GM12872 (cell line): ENCODE results near the gene WNT6.

Source experiments
- TF ChIP-seq, protein P1 (sequence below): IDR thresholded peaks from 3 replicates; pipeline ENCODE4 v1.5.1; 2011; ENCODE audit warnings: low read depth, mild to moderate bottlenecking, low read length, moderate library complexity; ENCODE audit not compliant: insufficient read depth

Gene WNT6

DNA sequence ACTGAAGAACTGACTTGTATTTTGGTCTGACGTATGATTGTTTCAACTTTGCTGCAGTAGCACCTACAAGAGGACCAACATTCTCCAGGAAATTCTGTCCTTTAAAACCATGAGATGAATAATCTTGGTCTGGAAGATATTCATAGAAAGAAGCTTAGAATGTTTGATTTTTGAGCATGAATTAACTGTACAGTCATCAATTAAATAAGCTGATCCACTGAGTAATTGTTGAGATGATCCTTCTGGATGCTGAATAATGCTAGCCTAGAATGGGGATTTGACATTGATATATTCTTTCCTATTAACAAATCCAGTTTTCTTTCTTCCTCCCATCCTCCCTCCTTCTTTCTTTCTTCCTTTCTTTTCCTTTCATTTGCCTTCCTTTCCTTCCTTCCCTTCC, 60.9 kb downstream of the WNT6 start:
- TF ChIP-seq, protein P1, sequence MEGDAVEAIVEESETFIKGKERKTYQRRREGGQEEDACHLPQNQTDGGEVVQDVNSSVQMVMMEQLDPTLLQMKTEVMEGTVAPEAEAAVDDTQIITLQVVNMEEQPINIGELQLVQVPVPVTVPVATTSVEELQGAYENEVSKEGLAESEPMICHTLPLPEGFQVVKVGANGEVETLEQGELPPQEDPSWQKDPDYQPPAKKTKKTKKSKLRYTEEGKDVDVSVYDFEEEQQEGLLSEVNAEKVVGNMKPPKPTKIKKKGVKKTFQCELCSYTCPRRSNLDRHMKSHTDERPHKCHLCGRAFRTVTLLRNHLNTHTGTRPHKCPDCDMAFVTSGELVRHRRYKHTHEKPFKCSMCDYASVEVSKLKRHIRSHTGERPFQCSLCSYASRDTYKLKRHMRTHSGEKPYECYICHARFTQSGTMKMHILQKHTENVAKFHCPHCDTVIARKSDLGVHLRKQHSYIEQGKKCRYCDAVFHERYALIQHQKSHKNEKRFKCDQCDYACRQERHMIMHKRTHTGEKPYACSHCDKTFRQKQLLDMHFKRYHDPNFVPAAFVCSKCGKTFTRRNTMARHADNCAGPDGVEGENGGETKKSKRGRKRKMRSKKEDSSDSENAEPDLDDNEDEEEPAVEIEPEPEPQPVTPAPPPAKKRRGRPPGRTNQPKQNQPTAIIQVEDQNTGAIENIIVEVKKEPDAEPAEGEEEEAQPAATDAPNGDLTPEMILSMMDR: no peak
